Measurements from ENCODE around the gene PCDHGC4. TPM values are rescaled to one million over a fixed set of nuclear protein-coding genes. Genes with fewer than 3 reads are reported as not detected.

PCDHGC4 gene
- total RNA-seq, 4 donors from 2014 or later, result 1.8 to 26.5 (median 2.7) TPM

GRCh38 chr5:141490771-141491170 is 5.9 kb downstream of the PCDHGC4 start:
- intact Hi-C loops (cut with DNase I; ENCODE audit: low total_unique reads) (no loop called here), in situ Hi-C loops (cut with MboI; ENCODE audit: low pct_ligation_motif_present in 1 of 4, low pct_unique_long_range_greater_than_20kb in 1 of 4, low sequenced_read_pairs in 3 of 4) (no loop called here)
- Histone ChIP-seq H3K4me3 (no peak overlapping the region), H3K36me3 (no peaks in the 10 kb centered on the region), H3K27me3 (peaks cover 22% of the 10 kb centered on the region), H3K4me1 (peaks cover 0 to 5% (median 0%) of the 10 kb centered on the region in 4 donors), H3K27ac (no peak overlapping the region), H3K9me3 (no peaks in the 10 kb centered on the region)
- 93% methylated on average over 11 of the region's 13 CpGs; no CpG with 5 or more reads in 1 of the 2 donors for WGBS, 2 donors (ENCODE audit: low coverage in 1 of 2)
- no peak for DNase-seq
- no peak for TF ChIP-seq POLR2AphosphoS5 (IDR thresholded peaks at IDR 0.05)
- TF ChIP-seq, protein P1, sequence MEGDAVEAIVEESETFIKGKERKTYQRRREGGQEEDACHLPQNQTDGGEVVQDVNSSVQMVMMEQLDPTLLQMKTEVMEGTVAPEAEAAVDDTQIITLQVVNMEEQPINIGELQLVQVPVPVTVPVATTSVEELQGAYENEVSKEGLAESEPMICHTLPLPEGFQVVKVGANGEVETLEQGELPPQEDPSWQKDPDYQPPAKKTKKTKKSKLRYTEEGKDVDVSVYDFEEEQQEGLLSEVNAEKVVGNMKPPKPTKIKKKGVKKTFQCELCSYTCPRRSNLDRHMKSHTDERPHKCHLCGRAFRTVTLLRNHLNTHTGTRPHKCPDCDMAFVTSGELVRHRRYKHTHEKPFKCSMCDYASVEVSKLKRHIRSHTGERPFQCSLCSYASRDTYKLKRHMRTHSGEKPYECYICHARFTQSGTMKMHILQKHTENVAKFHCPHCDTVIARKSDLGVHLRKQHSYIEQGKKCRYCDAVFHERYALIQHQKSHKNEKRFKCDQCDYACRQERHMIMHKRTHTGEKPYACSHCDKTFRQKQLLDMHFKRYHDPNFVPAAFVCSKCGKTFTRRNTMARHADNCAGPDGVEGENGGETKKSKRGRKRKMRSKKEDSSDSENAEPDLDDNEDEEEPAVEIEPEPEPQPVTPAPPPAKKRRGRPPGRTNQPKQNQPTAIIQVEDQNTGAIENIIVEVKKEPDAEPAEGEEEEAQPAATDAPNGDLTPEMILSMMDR (IDR thresholded peaks at IDR 0.05), result no peak
- no peak for TF ChIP-seq EP300 (IDR thresholded peaks at IDR 0.05; ENCODE audit: low read depth)
- no peak for TF ChIP-seq POLR2A (IDR thresholded peaks at IDR 0.05)

DNA sequence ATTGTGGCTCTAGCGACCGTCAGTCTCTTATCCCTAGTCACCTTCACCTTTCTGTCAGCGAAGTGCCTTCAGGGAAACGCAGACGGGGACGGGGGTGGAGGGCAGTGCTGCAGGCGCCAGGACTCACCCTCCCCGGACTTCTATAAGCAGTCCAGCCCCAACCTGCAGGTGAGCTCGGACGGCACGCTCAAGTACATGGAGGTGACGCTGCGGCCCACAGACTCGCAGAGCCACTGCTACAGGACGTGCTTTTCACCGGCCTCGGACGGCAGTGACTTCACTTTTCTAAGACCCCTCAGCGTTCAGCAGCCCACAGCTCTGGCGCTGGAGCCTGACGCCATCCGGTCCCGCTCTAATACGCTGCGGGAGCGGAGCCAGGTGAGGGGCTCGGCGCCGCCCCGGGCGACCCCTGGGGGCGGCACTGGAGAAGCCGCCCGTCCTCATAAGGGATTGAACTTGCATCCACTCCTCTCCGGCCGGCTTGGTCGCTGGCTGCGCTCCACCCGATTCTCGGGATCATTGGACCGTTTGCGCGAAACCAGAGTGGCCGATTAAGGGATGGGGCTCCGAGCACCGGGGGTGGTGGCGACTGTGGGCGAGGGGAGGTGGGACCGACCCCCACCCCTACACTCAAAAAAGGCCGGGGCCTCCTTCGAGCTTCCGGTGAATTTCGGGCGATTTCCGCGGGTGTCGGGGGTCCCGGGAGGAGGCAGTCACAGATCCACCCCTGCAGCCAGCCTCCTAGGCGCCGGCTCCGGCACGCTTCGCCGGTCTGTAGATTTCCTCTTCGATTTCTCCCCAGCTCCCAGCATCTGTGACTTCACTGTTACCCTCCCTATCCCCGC is 6.7 kb downstream of the PCDHGC4 start:
- Histone ChIP-seq H3K27ac (no peak overlapping the region), H3K36me3 (no peaks in the 10 kb centered on the region), H3K27me3 (peaks cover 22% of the 10 kb centered on the region), H3K9me3 (no peaks in the 10 kb centered on the region), H3K4me1 (peaks cover 0 to 5% (median 0%) of the 10 kb centered on the region in 4 donors), H3K4me3 (peak overlapping the region in 1 of 4 donors; percentile 27)
- intact Hi-C loops (cut with DNase I; ENCODE audit: low total_unique reads) (no loop called here), in situ Hi-C loops (cut with MboI; ENCODE audit: low pct_ligation_motif_present in 1 of 4, low pct_unique_long_range_greater_than_20kb in 1 of 4, low sequenced_read_pairs in 3 of 4) (no loop called here)
- no peak for DNase-seq
- 72% methylated on average over 66 of the region's 66 CpGs; no CpG with 5 or more reads in 1 of the 2 donors for WGBS, 2 donors (ENCODE audit: low coverage in 1 of 2)
- no peak for TF ChIP-seq EP300 (IDR thresholded peaks at IDR 0.05; ENCODE audit: low read depth)
- TF ChIP-seq, protein P1 (IDR thresholded peaks at IDR 0.05), result no peak
- no peak for TF ChIP-seq POLR2A (IDR thresholded peaks at IDR 0.05)
- no peak for TF ChIP-seq POLR2AphosphoS5 (IDR thresholded peaks at IDR 0.05)

DNA sequence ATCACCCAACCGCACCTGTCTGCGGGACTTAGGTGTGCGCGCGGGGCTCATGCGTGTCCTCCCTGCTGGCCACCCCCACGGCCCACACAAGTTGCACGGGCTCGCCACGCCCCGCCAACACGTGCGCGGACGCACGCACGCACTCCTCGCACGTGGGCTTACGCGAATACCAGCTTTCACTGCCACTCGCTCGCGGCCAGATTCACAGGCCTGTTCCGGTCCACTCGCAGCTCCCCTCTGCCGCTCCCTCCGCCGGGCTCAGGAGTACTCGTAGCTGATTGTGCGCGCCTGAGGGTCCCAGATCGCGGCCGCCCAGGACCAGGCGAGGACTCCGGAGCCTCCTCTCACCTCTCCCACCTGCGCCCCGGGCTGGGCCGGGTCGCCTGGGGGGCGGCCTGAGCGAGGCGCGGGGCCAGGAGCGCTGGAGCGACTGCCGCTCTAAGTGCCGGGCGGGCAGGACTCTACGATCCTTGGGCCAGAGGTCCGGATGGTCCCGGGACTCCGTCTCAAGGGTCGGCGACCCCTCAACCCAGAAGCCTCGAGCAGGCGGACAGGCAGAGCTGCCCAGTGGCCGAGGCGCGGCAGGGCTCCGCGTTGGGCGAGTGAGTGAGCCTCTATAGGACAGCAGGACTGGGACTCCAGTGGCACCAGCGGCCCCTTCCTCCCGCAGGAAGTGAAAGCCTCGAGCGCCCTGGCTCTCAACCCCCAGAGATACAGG is 7.5 kb downstream of the PCDHGC4 start:
- intact Hi-C loops (cut with DNase I; ENCODE audit: low total_unique reads), result no loop called here
- Histone ChIP-seq H3K36me3 (no peaks in the 10 kb centered on the region), H3K4me3 (peak overlapping the region in 1 of 4 donors; percentile 27), H3K27ac (no peak overlapping the region), H3K4me1 (peaks cover 0 to 5% (median 0%) of the 10 kb centered on the region in 4 donors), H3K27me3 (peaks cover 22% of the 10 kb centered on the region), H3K9me3 (no peaks in the 10 kb centered on the region)
- in situ Hi-C loops (cut with MboI; ENCODE audit: low pct_ligation_motif_present in 1 of 4, low pct_unique_long_range_greater_than_20kb in 1 of 4, low sequenced_read_pairs in 3 of 4), result no loop called here
- TF ChIP-seq EP300 (IDR thresholded peaks at IDR 0.05; ENCODE audit: low read depth), result no peak
- TF ChIP-seq POLR2AphosphoS5 (IDR thresholded peaks at IDR 0.05), result no peak
- TF ChIP-seq POLR2A (IDR thresholded peaks at IDR 0.05), result no peak
- DNase-seq, result no peak
- WGBS, 2 donors (ENCODE audit: low coverage in 1 of 2), result 61% methylated on average over 46 of the region's 68 CpGs; no CpG with 5 or more reads in 1 of the 2 donors

DNA sequence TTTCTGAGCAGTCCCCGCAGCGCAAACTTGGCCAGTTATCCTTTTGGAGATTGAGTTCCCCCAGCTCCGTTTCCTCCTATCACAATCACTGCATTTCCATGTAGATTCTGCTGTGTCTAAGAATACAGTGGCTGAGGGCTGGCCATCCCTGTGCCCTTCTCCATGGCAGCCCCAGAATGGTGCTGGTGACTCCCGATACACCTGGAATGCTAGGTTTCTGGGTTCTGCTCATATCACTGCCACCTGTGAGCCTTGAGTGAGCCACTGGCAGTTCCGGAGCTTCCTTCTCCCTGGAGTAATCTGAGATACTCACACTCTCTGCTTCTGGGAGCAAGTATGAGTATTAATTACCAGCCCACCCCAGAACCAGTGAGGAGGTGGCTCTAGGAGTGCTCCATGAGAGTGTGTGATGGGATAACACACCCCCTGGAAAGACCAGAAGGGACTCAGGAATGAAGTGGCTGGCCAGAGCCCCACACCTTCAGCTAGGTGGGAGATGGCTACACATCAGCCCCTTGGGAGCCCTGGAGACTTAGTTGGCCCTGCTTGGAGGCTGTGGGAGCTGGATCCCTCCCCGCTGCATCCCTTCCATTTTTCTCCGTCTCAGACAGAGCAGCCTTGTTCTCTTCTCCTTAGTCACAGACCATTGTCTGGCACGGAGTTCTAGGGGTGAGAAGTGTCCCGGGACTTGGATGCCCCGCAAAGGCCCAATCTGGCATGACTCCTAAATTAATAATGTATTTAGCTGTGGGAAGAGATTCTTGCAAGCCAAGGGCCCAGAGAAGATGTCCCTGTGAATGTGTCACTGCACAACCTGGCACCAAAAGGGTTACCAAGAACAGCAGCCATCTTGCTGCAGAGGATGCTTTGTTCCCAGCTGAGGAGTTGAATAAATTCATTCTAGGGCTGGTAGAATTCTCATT is 8.9 kb downstream of the PCDHGC4 start:
- TF ChIP-seq, protein P1 (IDR thresholded peaks at IDR 0.05), result no peak
- no peak for TF ChIP-seq EP300 (IDR thresholded peaks at IDR 0.05; ENCODE audit: low read depth)
- no peak for TF ChIP-seq POLR2A (IDR thresholded peaks at IDR 0.05)
- TF ChIP-seq POLR2AphosphoS5 (IDR thresholded peaks at IDR 0.05), result no peak
- in situ Hi-C loops (cut with MboI; ENCODE audit: low pct_ligation_motif_present in 1 of 4, low pct_unique_long_range_greater_than_20kb in 1 of 4, low sequenced_read_pairs in 3 of 4), result no loop called here
- 93 to 94% methylated on average over 4 to 10 of the region's 10 CpGs for WGBS, 2 donors (ENCODE audit: low coverage in 1 of 2)

More for the DNA sequence above, 8.9 kb downstream of the PCDHGC4 start:
- no peaks in the 10 kb centered on the region for H3K36me3 ChIP-seq
- H3K4me1 ChIP-seq, result peaks cover 0 to 5% (median 0%) of the 10 kb centered on the region in 4 donors
- intact Hi-C loops (cut with DNase I; ENCODE audit: low total_unique reads), result no loop called here
- H3K27me3 ChIP-seq, result peaks cover 22% of the 10 kb centered on the region
- H3K4me3 ChIP-seq, result no peak overlapping the region
- H3K27ac ChIP-seq, result no peak overlapping the region
- H3K9me3 ChIP-seq, result no peaks in the 10 kb centered on the region
- no peak for DNase-seq

Measured in transverse colon (tissue), 4 donors.